Endometrial microvascular endothelial cells (primary cell): ENCODE measurements around the gene NPM3. TPM values are rescaled to one million over a fixed set of nuclear protein-coding genes. Genes with fewer than 3 reads are reported as not detected.

ENCODE experiments used
- in situ Hi-C: cut with HindIII; loops from 2 replicates; pipeline ENCODE4 v1.10.0; 2017; ENCODE audit warnings: low sequenced_read_pairs, low pct_unique_long_range_greater_than_20kb; ENCODE audit errors: inconsistent ontology term
- total RNA-seq: library from RNA; depleted of rRNA; stranded (reverse); fragments of >200 nt; gene quantifications from one replicate; pipeline ENCODE4 v1.2.3, GENCODE V29; 2015; ENCODE audit errors: inconsistent ontology term

The NPM3 gene
- 192 TPM for total RNA-seq

- in situ Hi-C loops = loop anchor here (25.0 kb wide), 1 partner anchor 196 kb away; the partner anchor contains the start of genes DPCD and POLL
These were observed at the start of gene NPM3 for GRCh38 chr10:101782811-101783735. NPM3 (minus strand) TSS chr10:101783446; CDS start chr10:101783390, 56 bp downstream.

GRCh38 chr10:101832325-101832771, 49.1 kb upstream of the NPM3 start:
- in situ Hi-C loops = no loop called here

- in situ Hi-C loops = no loop called here
These were observed 48.0 kb upstream of the NPM3 start for GRCh38 chr10:101831169-101831811.

DNA sequence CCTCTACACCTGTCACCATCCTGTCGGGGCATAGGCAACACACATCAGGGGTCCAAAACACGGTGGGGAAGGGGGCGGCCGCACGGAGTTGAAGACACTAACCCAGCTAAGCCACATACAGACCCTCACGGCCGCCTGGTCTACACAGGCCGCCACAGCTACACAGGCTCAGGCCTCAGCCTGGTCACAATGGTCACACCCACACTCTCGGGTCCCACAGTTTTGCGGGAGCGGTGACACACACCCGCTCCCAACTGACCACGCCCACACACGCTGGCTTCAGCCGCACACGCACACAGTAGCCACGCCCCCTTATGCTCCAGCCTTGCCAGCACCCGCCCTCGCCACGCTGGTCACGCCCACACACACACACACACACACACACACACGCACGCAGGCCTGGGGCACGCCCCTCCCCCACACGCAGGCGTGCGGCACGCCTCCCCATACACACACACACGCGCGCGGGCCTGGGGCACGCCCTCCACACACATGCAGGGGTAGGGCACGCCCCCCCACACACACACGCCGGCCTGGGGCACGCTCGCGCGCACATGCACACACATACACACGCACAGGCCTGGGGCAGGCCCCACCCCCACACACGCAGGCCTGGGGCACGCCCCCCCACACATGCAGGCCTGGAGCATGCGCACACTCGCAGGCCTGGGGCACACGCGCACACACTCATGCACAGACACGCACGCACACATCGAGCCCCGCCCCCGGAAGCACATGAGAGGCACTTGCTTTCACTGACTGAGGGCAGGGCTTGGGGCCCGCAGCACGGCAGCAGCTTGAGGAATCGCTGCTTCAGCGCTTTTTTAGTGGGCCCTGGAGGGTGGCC, 47.3 kb upstream of the NPM3 start:
- in situ Hi-C loops = no loop called here

DNA sequence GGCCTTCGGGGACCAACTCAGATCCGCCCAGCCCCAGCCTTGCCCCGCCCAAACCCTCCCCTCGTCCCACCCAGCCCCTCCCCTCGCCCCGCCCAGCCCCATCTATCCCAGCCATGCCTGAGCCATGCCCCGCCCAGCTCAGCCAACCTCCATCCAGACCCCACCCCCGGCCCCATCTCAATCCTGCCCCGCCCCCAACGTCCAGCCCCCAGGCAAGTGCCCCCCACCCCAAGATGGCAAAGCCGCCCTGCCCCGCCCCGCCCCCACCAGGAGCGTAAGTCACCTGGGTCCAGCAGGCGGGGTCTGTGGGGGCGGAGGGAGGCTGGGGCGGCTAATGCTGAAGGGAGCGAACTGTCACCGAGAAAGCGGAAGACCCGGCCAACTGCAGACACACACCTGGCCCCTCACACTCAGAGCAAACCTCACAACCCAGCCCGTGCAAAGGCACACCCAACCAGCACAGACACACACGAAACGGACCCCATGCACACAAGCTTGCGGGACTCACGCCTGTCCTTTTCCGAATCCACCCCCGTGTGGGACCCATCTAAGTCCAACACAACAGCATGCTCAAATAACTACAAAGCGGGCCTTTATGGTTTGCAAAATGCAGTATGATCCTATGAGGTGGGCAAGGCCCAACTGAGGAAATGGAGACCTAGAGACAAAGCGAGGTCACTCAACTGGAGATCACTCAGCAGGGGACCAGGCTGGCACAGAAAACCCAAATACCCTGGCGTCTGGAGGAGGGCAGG, 46.5 kb upstream of the NPM3 start:
- in situ Hi-C loops = no loop called here

DNA sequence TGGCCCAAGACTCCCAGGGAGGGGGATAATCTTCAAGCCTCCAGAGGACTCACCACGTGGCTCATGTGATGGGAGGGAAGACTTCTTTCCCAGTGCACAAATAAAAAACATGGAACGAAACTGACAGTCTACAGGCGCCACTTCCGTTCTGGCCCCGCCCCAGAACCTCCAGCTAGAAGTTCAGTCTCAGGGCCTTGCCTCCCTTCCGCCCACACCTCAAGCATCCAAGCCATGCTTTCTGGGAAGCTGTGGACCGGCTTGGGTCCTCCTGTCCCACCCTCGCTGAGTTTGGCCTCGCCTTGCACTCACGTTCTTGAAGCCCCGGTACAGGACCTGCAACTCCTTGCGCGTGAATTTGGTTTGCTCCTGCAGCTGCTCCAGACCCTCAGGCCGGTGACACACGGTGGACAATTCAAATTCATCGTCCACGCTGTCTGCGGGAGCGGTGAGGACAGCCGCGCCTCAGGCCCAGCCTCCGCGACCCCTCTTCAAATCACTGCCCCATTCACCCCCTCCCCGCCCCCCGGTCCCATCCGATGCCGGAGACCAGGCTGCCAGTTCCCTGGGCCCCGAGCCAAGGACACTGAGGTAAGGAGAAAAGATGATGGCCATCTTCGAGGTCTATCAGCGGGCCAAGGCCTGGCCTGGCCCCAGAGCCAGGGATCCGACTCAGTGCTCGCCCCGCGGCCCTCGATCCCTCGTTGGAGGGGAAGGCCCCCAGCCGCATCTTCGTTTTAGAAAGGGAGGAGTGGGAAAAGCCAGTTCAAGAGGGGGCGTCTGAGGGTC, 45.7 kb upstream of the NPM3 start:
- in situ Hi-C loops = no loop called here

DNA sequence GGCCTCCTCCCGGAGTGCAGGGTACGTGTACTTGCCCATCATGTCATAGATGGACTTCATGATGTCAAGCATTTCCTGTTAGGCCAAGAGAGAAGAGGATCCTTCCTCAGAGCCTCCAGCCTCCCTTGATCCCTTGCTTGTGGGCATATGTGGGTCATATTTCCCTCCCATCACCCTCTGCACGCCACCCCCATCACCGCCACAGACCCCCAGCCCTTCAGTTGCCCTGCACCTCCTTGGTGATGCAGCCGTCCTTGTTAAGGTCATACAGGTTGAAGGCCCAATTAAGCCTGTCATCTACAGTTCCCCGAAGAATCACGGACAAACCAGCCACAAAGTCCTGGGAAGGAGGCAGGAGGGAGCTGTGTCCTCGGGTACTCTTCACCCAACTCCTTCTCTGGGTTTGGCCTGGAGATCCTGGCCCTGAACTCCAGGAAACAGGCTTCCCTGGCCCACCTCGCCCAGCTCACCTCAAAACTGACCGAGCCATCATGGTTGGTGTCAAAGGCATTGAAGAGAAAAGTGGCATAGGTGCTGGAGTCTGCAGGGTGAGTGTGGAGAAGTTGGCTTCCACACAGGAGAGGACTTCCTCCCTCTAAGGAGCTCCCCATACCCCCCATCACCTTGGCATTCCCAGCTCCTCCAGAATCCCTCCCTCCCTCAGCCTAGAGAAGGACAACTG, 44.8 kb upstream of the NPM3 start:
- in situ Hi-C loops = no loop called here

GRCh38 chr10:101826852-101827434, 43.7 kb upstream of the NPM3 start:
- in situ Hi-C loops = no loop called here

DNA sequence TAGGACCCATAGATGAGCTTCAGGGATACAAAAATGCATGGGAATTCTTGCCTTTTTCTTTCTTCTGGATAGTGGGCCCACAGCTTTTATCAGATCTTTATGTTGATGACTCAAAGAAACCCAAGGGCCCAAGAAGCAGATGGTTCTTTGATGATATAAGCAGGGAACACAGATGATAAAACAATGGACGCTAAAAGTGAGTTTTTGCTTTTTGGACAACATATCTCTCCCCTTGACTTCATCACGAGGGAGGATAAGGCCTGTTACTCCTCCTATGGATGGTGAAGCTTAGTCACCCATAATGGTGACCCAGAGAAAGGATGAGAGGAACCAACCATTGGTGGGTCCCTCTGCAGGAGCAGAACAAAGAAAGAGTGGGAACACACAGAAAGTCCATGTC, 41.5 kb upstream of the NPM3 start:
- in situ Hi-C loops = no loop called here

DNA sequence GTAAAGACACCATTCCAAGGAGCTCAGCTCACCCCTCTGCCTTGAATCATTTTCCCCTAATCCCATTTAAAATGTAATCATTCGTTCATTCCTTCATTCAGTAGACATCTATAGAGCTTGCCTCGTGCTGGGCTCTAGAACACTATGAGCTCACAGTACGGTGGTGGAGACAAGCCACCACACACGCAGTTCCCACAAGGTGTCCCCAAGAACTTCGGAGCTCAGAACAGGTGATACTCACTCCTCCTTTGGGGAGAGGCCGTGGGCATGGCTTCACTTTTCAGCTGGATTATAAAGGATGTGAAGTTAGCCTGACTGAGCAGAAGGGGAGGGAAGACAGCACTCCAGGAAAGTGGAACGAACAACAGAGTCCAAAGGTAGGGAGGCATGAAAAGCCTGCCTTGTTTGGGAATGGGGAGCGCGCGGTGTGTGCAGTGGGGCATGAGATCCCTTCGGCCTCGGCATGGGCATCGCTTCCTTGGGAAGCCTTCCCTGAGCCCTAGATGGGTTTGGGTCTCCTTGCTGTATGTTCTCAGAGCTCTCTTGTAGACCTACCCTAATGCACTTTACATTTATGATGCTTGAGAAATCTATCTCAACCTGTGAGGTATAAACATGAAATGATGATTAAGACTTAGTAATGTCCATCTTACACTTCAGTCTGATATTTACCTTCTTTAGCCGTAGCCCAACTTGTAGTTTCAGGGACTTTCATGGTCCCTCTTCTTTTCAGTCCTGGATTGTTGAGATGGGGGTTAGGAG, 35.8 kb upstream of the NPM3 start:
- in situ Hi-C loops = no loop called here

DNA sequence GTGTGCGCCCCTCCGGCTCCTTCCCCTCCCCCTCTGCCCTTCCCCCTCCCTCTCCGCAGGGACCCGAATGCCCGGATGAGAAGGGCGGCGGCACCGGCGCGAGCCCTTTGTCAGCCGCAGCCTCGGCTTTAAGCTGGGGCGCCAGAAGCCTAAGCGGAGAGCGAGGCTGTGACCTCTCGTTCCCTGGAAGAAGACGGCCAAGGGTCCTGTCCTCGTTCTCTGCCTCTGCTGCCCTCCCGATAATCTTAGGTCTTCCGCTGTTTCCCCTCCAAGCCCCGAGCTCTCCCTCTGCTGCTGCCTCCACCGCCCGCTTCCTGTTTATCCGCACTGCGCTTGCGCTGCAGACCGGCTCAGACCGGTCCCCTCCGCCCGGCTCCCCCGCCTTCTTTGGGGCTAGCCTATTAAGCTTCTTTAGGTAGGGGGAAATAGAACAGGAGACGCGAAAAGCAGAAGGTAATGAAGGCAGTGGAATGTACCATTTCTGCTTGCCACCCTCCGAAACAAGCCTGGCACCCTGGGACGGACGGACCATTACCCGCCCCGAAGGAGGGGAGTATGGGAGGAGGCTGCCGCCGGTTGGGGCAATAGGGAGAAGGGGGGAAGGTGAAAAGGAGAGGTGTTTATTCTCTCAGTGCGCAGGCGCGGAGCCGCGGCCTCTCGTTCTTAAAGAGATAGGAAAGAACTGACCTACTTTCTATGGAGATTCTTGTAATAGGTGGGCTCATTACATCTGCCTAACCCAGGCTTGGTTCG, 35.0 kb upstream of the NPM3 start, which contains the start of gene OGA:
Gene OGA, minus strand, starts transcription at position 326 of the 753 bp plus-strand sequence. CDS start 422 bp downstream, outside the sequence.
- in situ Hi-C loops = no loop called here

DNA sequence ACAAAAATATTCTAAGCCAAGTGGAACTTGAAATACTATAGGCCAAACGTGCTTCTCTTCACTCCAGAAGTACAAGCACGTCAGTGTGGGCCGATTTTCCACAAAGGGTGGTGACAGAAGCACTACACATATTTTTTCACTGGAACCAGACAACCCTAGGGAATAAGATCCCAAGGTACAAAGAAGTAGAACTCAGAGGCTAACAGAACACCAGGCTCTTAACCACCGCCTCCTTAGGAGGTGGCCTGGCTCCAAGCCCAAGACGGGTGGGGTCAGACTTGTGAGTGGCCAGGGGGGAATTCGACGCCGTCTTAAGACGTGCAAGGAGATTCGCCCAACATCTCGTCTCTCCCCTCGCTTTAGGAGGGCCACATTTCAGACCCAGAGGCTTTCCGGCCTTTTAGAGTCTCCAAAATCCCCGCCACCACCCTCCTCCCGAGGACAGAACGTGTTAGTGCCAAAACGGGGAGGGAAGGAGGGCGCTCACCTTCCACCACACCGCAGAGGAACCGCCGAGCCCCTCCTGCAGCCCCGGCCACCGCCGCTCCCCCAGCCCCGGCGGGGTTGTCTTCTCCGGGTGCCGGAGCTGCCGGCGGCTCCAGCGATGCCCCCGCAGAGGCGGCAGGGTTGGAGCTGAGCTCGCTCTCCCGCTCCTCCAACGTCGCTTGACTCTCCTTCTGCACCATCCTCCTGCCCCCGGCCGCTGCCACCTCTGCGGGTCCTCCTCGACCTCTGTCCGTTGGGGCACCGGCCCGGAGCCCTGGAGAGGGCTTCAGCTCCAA, 34.3 kb upstream of the NPM3 start:
- in situ Hi-C loops = no loop called here

- in situ Hi-C loops = no loop called here
These were observed 33.7 kb upstream of the NPM3 start for GRCh38 chr10:101816913-101817336.

DNA sequence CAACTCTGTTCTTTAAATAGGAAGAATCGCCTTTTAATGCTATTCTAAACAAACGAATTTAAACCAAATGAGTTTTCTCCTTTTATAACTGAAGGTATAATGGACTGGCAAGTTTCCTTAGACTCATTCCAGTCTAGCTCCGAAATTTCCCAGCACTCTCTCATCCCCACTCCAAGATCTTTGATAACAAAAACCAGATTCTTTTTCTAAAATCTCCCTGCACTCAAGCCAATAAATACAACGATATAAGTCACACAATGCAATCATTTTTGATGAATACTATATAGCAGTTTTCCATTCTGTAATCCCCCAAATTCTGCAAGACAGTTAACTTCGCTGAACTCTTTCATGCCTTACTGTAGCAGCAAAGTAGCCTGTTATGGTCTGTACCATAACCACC, 33.1 kb upstream of the NPM3 start:
- in situ Hi-C loops = no loop called here
